GM12864 (cell line): Measurements from ENCODE around the gene PARD3B.

Source experiments
- DNase-seq: peaks from one replicate; pipeline ENCODE4 v3.0.0-alpha.2; 2011; ENCODE audit warnings: low read depth
- H3K4me3 ChIP-seq: 2 replicates; pipeline ENCODE4 v1.5.1; 2011; ENCODE audit warnings: mild to moderate bottlenecking, low read depth, low read length, control low read depth
- CTCF ChIP-seq: IDR thresholded peaks from 2 replicates; pipeline ENCODE4 v1.5.1; 2011; ENCODE audit warnings: low read depth, mild to moderate bottlenecking, moderate library complexity, low read length, control low read depth, inconsistent platforms; ENCODE audit errors: missing control alignments

PARD3B gene

GRCh38 chr2:204585930-204586329 is 40.7 kb downstream of the PARD3B start:
- H3K4me3 ChIP-seq, result no peak overlapping the region
- no peak for TF ChIP-seq CTCF
- DNase-seq, result no peak

GRCh38 chr2:204586444-204587180 is 41.3 kb downstream of the PARD3B start:
- H3K4me3 ChIP-seq, result no peak overlapping the region
- DNase-seq, result no peak
- TF ChIP-seq CTCF, result no peak

GRCh38 chr2:204590063-204590462 is 44.8 kb downstream of the PARD3B start:
- H3K4me3 ChIP-seq, result no peak overlapping the region
- TF ChIP-seq CTCF, result no peak
- DNase-seq, result no peak

GRCh38 chr2:204591225-204591624 is 46.0 kb downstream of the PARD3B start:
- DNase-seq, result no peak
- no peak for TF ChIP-seq CTCF
- no peak overlapping the region for H3K4me3 ChIP-seq

- H3K4me3 ChIP-seq, result no peak overlapping the region
- no peak for DNase-seq
- TF ChIP-seq CTCF, result no peak
These were observed 58.8 kb downstream of the PARD3B start for GRCh38 chr2:204604061-204604460.

- H3K4me3 ChIP-seq, result no peak overlapping the region
- no peak for TF ChIP-seq CTCF
- no peak for DNase-seq
These were observed 63.1 kb downstream of the PARD3B start for GRCh38 chr2:204608237-204608939.
